ENCODE measurements around the gene THADA. TPM values are rescaled to one million over a fixed set of nuclear protein-coding genes. Genes with fewer than 3 reads are reported as not detected.

THADA gene
- total RNA-seq, 1 donor from 2014 or later: 33.8 TPM

GRCh38 chr2:43377327-43377726 is 218.5 kb downstream of the THADA start:
- no peaks in the 10 kb centered on the region for H3K4me1 Mint-ChIP-seq
- H3K27ac Mint-ChIP-seq (ENCODE audit: unreplicated experiment): no peak overlapping the region
- no peaks in the 10 kb centered on the region for H3K27me3 Mint-ChIP-seq (ENCODE audit: low read depth)
- no peak for TF ChIP-seq CTCF (conservative IDR thresholded peaks at IDR 0.05)
- DNase-seq (ENCODE audit: low read depth, low spot score): no peak
- H3K36me3 Mint-ChIP-seq (ENCODE audit: low read depth): no peaks in the 10 kb centered on the region
- no peaks in the 10 kb centered on the region for H3K9me3 Mint-ChIP-seq
- no peak overlapping the region for H3K4me3 Mint-ChIP-seq

GRCh38 chr2:43376523-43377198 is 219.2 kb downstream of the THADA start:
- Mint-ChIP-seq H3K27ac (ENCODE audit: unreplicated experiment) (no peak overlapping the region), H3K9me3 (no peaks in the 10 kb centered on the region), H3K4me1 (peaks cover 6% of the 10 kb centered on the region), H3K27me3 (ENCODE audit: low read depth) (no peaks in the 10 kb centered on the region), H3K4me3 (no peak overlapping the region), H3K36me3 (ENCODE audit: low read depth) (no peaks in the 10 kb centered on the region)
- DNase-seq (ENCODE audit: low read depth, low spot score): no peak
- TF ChIP-seq CTCF (conservative IDR thresholded peaks at IDR 0.05): no peak

- Mint-ChIP-seq H3K27me3 (ENCODE audit: low read depth) (no peaks in the 10 kb centered on the region), H3K9me3 (no peaks in the 10 kb centered on the region), H3K4me3 (no peak overlapping the region), H3K4me1 (peaks cover 11% of the 10 kb centered on the region), H3K36me3 (ENCODE audit: low read depth) (no peaks in the 10 kb centered on the region), H3K27ac (ENCODE audit: unreplicated experiment) (no peak overlapping the region)
- TF ChIP-seq CTCF (conservative IDR thresholded peaks at IDR 0.05): no peak
- no peak for DNase-seq (ENCODE audit: low read depth, low spot score)
Measured at GRCh38 chr2:43375746-43376522, 219.9 kb downstream of the THADA start.

- Mint-ChIP-seq H3K27ac (ENCODE audit: unreplicated experiment) (no peak overlapping the region), H3K9me3 (no peaks in the 10 kb centered on the region), H3K36me3 (ENCODE audit: low read depth) (peaks cover 5% of the 10 kb centered on the region), H3K4me3 (no peak overlapping the region), H3K4me1 (peaks cover 23% of the 10 kb centered on the region), H3K27me3 (ENCODE audit: low read depth) (no peaks in the 10 kb centered on the region)
- TF ChIP-seq CTCF (conservative IDR thresholded peaks at IDR 0.05): peak; percentile 14
- DNase-seq (ENCODE audit: low read depth, low spot score): no peak
Measured at GRCh38 chr2:43372416-43373081, 223.3 kb downstream of the THADA start.

GRCh38 chr2:43370705-43371104 is 225.1 kb downstream of the THADA start:
- DNase-seq (ENCODE audit: low read depth, low spot score): no peak
- peaks cover 5% of the 10 kb centered on the region for H3K36me3 Mint-ChIP-seq (ENCODE audit: low read depth)
- H3K9me3 Mint-ChIP-seq: no peaks in the 10 kb centered on the region
- TF ChIP-seq CTCF (conservative IDR thresholded peaks at IDR 0.05): no peak
- H3K4me3 Mint-ChIP-seq: no peak overlapping the region
- H3K27ac Mint-ChIP-seq (ENCODE audit: unreplicated experiment): no peak overlapping the region
- H3K4me1 Mint-ChIP-seq: peaks cover 23% of the 10 kb centered on the region
- H3K27me3 Mint-ChIP-seq (ENCODE audit: low read depth): no peaks in the 10 kb centered on the region
